ENCODE results near the gene VPS13C. TPM values are rescaled to one million over a fixed set of nuclear protein-coding genes. Genes with fewer than 3 reads are reported as not detected.

Gene VPS13C
- total RNA-seq, 1 experiment from 2014 or later = 18.6 TPM

GRCh38 chr15:61951949-61952348, 108.3 kb downstream of the VPS13C start:
- POLR2A ChIA-PET = no interaction called here

More at GRCh38 chr15:61951949-61952348, 108.3 kb downstream of the VPS13C start:
- Histone ChIP-seq H3K79me2 (ENCODE audit: insufficient read depth, low read length) (no peaks in the 10 kb centered on the region), H3K9ac (ENCODE audit: low read length) (no peak overlapping the region), H3K4me2 (ENCODE audit: low read length) (no peak overlapping the region), H3K27me3 (ENCODE audit: insufficient read depth, low read length) (no peaks in the 10 kb centered on the region), H4K20me1 (ENCODE audit: insufficient read depth) (no peaks in the 10 kb centered on the region), H2AFZ (ENCODE audit: low read depth, low read length, poor library complexity, severe bottlenecking) (no peak overlapping the region), H3K27ac (ENCODE audit: low read depth, low read length) (no peak overlapping the region), H3K4me1 (ENCODE audit: control insufficient read depth in 1 of 2, insufficient read depth in 2 of 2, low read length in 2 of 2) (no peaks in the 10 kb centered on the region), H3K36me3 (ENCODE audit: control insufficient read depth in 1 of 2, insufficient read depth in 2 of 2, low read length in 2 of 2) (no peaks in the 10 kb centered on the region), H3K4me3 (replicated peaks in 1 of 2; ENCODE audit: low read depth in 1 of 2, low read length in 2 of 2) (no peak overlapping the region), H3K9me3 (ENCODE audit: control insufficient read depth in 1 of 2, insufficient read depth in 1 of 2, low read depth in 1 of 2, low read length in 2 of 2) (no peaks in the 10 kb centered on the region), H3K9me2 (ENCODE audit: insufficient read depth) (no peaks in the 10 kb centered on the region)
- intact Hi-C loops (cut with micrococcal nuclease) = no loop called here
- ChIA-PET CTCF (no interaction called here), RAD21 (ENCODE audit: low non-redundant PET in 1 of 2, low total read pairs in 2 of 2, uncharacterized antibody in 2 of 2, unreplicated experiment in 2 of 2) (no interaction called here)
- ATAC-seq = no peak
- no TSS peak for BruUV-seq (replicated peaks)
- no peak for DNase-seq (ENCODE audit: low read depth, low spot score)
- no peak for TF ChIP-seq YY1 (IDR thresholded peaks at IDR 0.05; ENCODE audit: extremely low read depth, insufficient replicate concordance, low read depth, low read length)
- no peak for TF ChIP-seq CTCF (IDR thresholded peaks at IDR 0.05 in 2 of 3, conservative IDR thresholded peaks at IDR 0.05 in 1 of 3; ENCODE audit: borderline replicate concordance in 1 of 3, insufficient read depth in 1 of 3, low read depth in 2 of 3, low read length in 2 of 3)
- TF ChIP-seq CBX3 (IDR thresholded peaks at IDR 0.05; ENCODE audit: low read depth) = no peak
- TF ChIP-seq ZNF274 (IDR thresholded peaks at IDR 0.05; ENCODE audit: low read depth, low read length) = no peak
- TF ChIP-seq SP1 (IDR thresholded peaks at IDR 0.05; ENCODE audit: low read depth) = no peak
- TF ChIP-seq MAX (IDR thresholded peaks at IDR 0.05) = no peak
- TF ChIP-seq EZH2phosphoT487 (IDR thresholded peaks at IDR 0.05; ENCODE audit: borderline replicate concordance) = no peak
- TF ChIP-seq POLR2AphosphoS5 (IDR thresholded peaks at IDR 0.05; ENCODE audit: low read depth, low read length) = no peak
- TF ChIP-seq SIN3A (IDR thresholded peaks at IDR 0.05; ENCODE audit: low read depth) = no peak
- TF ChIP-seq, protein P1, sequence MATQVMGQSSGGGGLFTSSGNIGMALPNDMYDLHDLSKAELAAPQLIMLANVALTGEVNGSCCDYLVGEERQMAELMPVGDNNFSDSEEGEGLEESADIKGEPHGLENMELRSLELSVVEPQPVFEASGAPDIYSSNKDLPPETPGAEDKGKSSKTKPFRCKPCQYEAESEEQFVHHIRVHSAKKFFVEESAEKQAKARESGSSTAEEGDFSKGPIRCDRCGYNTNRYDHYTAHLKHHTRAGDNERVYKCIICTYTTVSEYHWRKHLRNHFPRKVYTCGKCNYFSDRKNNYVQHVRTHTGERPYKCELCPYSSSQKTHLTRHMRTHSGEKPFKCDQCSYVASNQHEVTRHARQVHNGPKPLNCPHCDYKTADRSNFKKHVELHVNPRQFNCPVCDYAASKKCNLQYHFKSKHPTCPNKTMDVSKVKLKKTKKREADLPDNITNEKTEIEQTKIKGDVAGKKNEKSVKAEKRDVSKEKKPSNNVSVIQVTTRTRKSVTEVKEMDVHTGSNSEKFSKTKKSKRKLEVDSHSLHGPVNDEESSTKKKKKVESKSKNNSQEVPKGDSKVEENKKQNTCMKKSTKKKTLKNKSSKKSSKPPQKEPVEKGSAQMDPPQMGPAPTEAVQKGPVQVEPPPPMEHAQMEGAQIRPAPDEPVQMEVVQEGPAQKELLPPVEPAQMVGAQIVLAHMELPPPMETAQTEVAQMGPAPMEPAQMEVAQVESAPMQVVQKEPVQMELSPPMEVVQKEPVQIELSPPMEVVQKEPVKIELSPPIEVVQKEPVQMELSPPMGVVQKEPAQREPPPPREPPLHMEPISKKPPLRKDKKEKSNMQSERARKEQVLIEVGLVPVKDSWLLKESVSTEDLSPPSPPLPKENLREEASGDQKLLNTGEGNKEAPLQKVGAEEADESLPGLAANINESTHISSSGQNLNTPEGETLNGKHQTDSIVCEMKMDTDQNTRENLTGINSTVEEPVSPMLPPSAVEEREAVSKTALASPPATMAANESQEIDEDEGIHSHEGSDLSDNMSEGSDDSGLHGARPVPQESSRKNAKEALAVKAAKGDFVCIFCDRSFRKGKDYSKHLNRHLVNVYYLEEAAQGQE (IDR thresholded peaks at IDR 0.05; ENCODE audit: low read depth) = no peak
- TF ChIP-seq JUND (IDR thresholded peaks at IDR 0.05) = no peak
- TF ChIP-seq, protein P2, sequence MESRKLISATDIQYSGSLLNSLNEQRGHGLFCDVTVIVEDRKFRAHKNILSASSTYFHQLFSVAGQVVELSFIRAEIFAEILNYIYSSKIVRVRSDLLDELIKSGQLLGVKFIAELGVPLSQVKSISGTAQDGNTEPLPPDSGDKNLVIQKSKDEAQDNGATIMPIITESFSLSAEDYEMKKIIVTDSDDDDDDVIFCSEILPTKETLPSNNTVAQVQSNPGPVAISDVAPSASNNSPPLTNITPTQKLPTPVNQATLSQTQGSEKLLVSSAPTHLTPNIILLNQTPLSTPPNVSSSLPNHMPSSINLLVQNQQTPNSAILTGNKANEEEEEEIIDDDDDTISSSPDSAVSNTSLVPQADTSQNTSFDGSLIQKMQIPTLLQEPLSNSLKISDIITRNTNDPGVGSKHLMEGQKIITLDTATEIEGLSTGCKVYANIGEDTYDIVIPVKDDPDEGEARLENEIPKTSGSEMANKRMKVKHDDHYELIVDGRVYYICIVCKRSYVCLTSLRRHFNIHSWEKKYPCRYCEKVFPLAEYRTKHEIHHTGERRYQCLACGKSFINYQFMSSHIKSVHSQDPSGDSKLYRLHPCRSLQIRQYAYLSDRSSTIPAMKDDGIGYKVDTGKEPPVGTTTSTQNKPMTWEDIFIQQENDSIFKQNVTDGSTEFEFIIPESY (IDR thresholded peaks at IDR 0.05; ENCODE audit: extremely low read depth, insufficient replicate concordance, low read length) = no peak
- TF ChIP-seq FOSL1 (IDR thresholded peaks at IDR 0.05; ENCODE audit: low read depth) = no peak
- TF ChIP-seq ELF1 (IDR thresholded peaks at IDR 0.05; ENCODE audit: borderline replicate concordance, low read depth) = no peak
- TF ChIP-seq CEBPB (IDR thresholded peaks at IDR 0.05; ENCODE audit: low read depth) = no peak
- no peak for TF ChIP-seq ATF3 (IDR thresholded peaks at IDR 0.05)
- no peak for TF ChIP-seq SRF (IDR thresholded peaks at IDR 0.05; ENCODE audit: low read depth)
